ENCODE measurements around the gene UBE2G2. TPM values are rescaled to one million over a fixed set of nuclear protein-coding genes. Genes with fewer than 3 reads are reported as not detected.

Gene UBE2G2
- total RNA-seq, 2 donors from 2014 or later, result 85.2 to 95.6 TPM

GRCh38 chr21:44802396-44803153, 955 bp upstream of the UBE2G2 start:
- Mint-ChIP-seq H3K36me3 (ENCODE audit: insufficient read depth in 2 of 2) (peaks cover 5 to 21% of the 10 kb centered on the region in 2 donors), H3K4me3 (peak overlapping the region; percentile 96 to 99), H3K9me3 (no peaks in the 10 kb centered on the region), H3K4me1 (ENCODE audit: low read depth) (peaks cover 44% of the 10 kb centered on the region), H3K27me3 (ENCODE audit: low read depth) (no peaks in the 10 kb centered on the region), H3K27ac (peak overlapping the region; percentile 80)
- DNase-seq (peak in 1 of 2 donors; percentile 14), ATAC-seq (replicated peaks in 1 of 2) (peak; percentile 9 to 16)

GRCh38 chr21:44800971-44801467, 601 bp downstream of the UBE2G2 start:
- DNase-seq (peak in 1 of 2 donors; percentile 15), ATAC-seq (replicated peaks in 1 of 2) (peak; percentile 48 to 61)
- Mint-ChIP-seq H3K4me3 (peak overlapping the region; percentile 96 to 99), H3K4me1 (ENCODE audit: low read depth) (peaks cover 57% of the 10 kb centered on the region), H3K27ac (peak overlapping the region; percentile 97), H3K27me3 (ENCODE audit: low read depth) (no peaks in the 10 kb centered on the region), H3K9me3 (no peaks in the 10 kb centered on the region), H3K36me3 (ENCODE audit: insufficient read depth in 2 of 2) (peaks cover 7 to 25% of the 10 kb centered on the region in 2 donors)

GRCh38 chr21:44800103-44800502, 1.5 kb downstream of the UBE2G2 start:
- H3K27ac Mint-ChIP-seq, result peak overlapping the region; percentile 97
- H3K4me3 Mint-ChIP-seq, result peak overlapping the region; percentile 96 to 99
- no peak for DNase-seq
- peaks cover 65% of the 10 kb centered on the region for H3K4me1 Mint-ChIP-seq (ENCODE audit: low read depth)
- H3K9me3 Mint-ChIP-seq, result no peaks in the 10 kb centered on the region
- H3K27me3 Mint-ChIP-seq (ENCODE audit: low read depth), result no peaks in the 10 kb centered on the region
- peaks cover 7 to 18% of the 10 kb centered on the region in 2 donors for H3K36me3 Mint-ChIP-seq (ENCODE audit: insufficient read depth in 2 of 2)
- no peak for ATAC-seq (replicated peaks in 1 of 2)

GRCh38 chr21:44799646-44800045, 2.0 kb downstream of the UBE2G2 start:
- no peak for DNase-seq
- Mint-ChIP-seq H3K4me3 (peak overlapping the region; percentile 96 to 99), H3K27ac (peak overlapping the region; percentile 74), H3K4me1 (ENCODE audit: low read depth) (peaks cover 65% of the 10 kb centered on the region), H3K9me3 (no peaks in the 10 kb centered on the region), H3K36me3 (ENCODE audit: insufficient read depth in 2 of 2) (peaks cover 7 to 15% of the 10 kb centered on the region in 2 donors), H3K27me3 (ENCODE audit: low read depth) (no peaks in the 10 kb centered on the region)
- ATAC-seq (replicated peaks in 1 of 2), result no peak

- H3K9me3 Mint-ChIP-seq, result no peaks in the 10 kb centered on the region
- no peak overlapping the region for H3K4me3 Mint-ChIP-seq
- ATAC-seq (replicated peaks in 1 of 2) (no peak), DNase-seq (no peak)
- peaks cover 7 to 17% of the 10 kb centered on the region in 2 donors for H3K36me3 Mint-ChIP-seq (ENCODE audit: insufficient read depth in 2 of 2)
- peaks cover 67% of the 10 kb centered on the region for H3K4me1 Mint-ChIP-seq (ENCODE audit: low read depth)
- no peaks in the 10 kb centered on the region for H3K27me3 Mint-ChIP-seq (ENCODE audit: low read depth)
- peak overlapping the region; percentile 26 for H3K27ac Mint-ChIP-seq
Measured at GRCh38 chr21:44797775-44798174, 3.8 kb downstream of the UBE2G2 start.

- Mint-ChIP-seq H3K27ac (peak overlapping the region; percentile 72), H3K36me3 (ENCODE audit: insufficient read depth in 2 of 2) (peaks cover 11 to 15% of the 10 kb centered on the region in 2 donors), H3K9me3 (no peaks in the 10 kb centered on the region), H3K4me1 (ENCODE audit: low read depth) (peaks cover 73% of the 10 kb centered on the region), H3K4me3 (no peak overlapping the region), H3K27me3 (ENCODE audit: low read depth) (no peaks in the 10 kb centered on the region)
- ATAC-seq (replicated peaks in 1 of 2) (no peak), DNase-seq (no peak)
Measured at GRCh38 chr21:44795342-44795741, 6.3 kb downstream of the UBE2G2 start.

GRCh38 chr21:44793592-44794374, 7.8 kb downstream of the UBE2G2 start:
- Mint-ChIP-seq H3K36me3 (ENCODE audit: insufficient read depth in 2 of 2) (peaks cover 11 to 15% of the 10 kb centered on the region in 2 donors), H3K4me3 (peak overlapping the region in 1 of 2 donors; percentile 19), H3K4me1 (ENCODE audit: low read depth) (peaks cover 70% of the 10 kb centered on the region), H3K9me3 (no peaks in the 10 kb centered on the region), H3K27ac (peak overlapping the region; percentile 68), H3K27me3 (ENCODE audit: low read depth) (no peaks in the 10 kb centered on the region)
- DNase-seq (no peak), ATAC-seq (replicated peaks in 1 of 2) (peak in 1 of 2 donors; percentile 6)

GRCh38 chr21:44792702-44793591, 8.7 kb downstream of the UBE2G2 start:
- Mint-ChIP-seq H3K4me3 (peak overlapping the region in 1 of 2 donors; percentile 19), H3K36me3 (ENCODE audit: insufficient read depth in 2 of 2) (peaks cover 11 to 14% of the 10 kb centered on the region in 2 donors), H3K9me3 (no peaks in the 10 kb centered on the region), H3K27me3 (ENCODE audit: low read depth) (no peaks in the 10 kb centered on the region), H3K27ac (peak overlapping the region; percentile 68), H3K4me1 (ENCODE audit: low read depth) (peaks cover 65% of the 10 kb centered on the region)
- ATAC-seq (replicated peaks in 1 of 2) (peak; percentile 87 to 91), DNase-seq (peak; percentile 46 to 67)

- peaks cover 62% of the 10 kb centered on the region for H3K4me1 Mint-ChIP-seq (ENCODE audit: low read depth)
- no peak for ATAC-seq (replicated peaks in 1 of 2)
Measured at GRCh38 chr21:44791993-44792392, 9.6 kb downstream of the UBE2G2 start.

GRCh38 chr21:44791246-44791645, 10.4 kb downstream of the UBE2G2 start:
- Mint-ChIP-seq H3K27me3 (ENCODE audit: low read depth) (no peaks in the 10 kb centered on the region), H3K4me3 (no peak overlapping the region), H3K27ac (peak overlapping the region; percentile 47), H3K36me3 (ENCODE audit: insufficient read depth in 2 of 2) (peaks cover 8 to 10% of the 10 kb centered on the region in 2 donors), H3K4me1 (ENCODE audit: low read depth) (peaks cover 54% of the 10 kb centered on the region), H3K9me3 (no peaks in the 10 kb centered on the region)
- DNase-seq, result no peak
- ATAC-seq (replicated peaks in 1 of 2), result no peak

More at GRCh38 chr21:44791993-44792392, 9.6 kb downstream of the UBE2G2 start:
- peak overlapping the region; percentile 68 for H3K27ac Mint-ChIP-seq
- H3K36me3 Mint-ChIP-seq (ENCODE audit: insufficient read depth in 2 of 2), result peaks cover 10 to 11% of the 10 kb centered on the region in 2 donors
- no peak overlapping the region for H3K4me3 Mint-ChIP-seq
- DNase-seq, result no peak
- H3K27me3 Mint-ChIP-seq (ENCODE audit: low read depth), result no peaks in the 10 kb centered on the region
- H3K9me3 Mint-ChIP-seq, result no peaks in the 10 kb centered on the region

- Mint-ChIP-seq H3K27me3 (ENCODE audit: low read depth) (no peaks in the 10 kb centered on the region), H3K27ac (no peak overlapping the region), H3K9me3 (no peaks in the 10 kb centered on the region), H3K4me3 (no peak overlapping the region), H3K36me3 (ENCODE audit: insufficient read depth in 2 of 2) (peaks cover 8 to 13% of the 10 kb centered on the region in 2 donors), H3K4me1 (ENCODE audit: low read depth) (peaks cover 51% of the 10 kb centered on the region)
- ATAC-seq (replicated peaks in 1 of 2) (no peak), DNase-seq (no peak)
Measured at GRCh38 chr21:44790368-44790767, 11.3 kb downstream of the UBE2G2 start.

GRCh38 chr21:44789880-44790279, 11.7 kb downstream of the UBE2G2 start:
- H3K4me3 Mint-ChIP-seq, result no peak overlapping the region
- H3K27me3 Mint-ChIP-seq (ENCODE audit: low read depth), result no peaks in the 10 kb centered on the region
- DNase-seq, result no peak
- H3K9me3 Mint-ChIP-seq, result no peaks in the 10 kb centered on the region
- H3K36me3 Mint-ChIP-seq (ENCODE audit: insufficient read depth in 2 of 2), result peaks cover 8 to 13% of the 10 kb centered on the region in 2 donors
- ATAC-seq (replicated peaks in 1 of 2), result no peak
- no peak overlapping the region for H3K27ac Mint-ChIP-seq
- peaks cover 49% of the 10 kb centered on the region for H3K4me1 Mint-ChIP-seq (ENCODE audit: low read depth)

Measured in activated T-cell treated with anti-CD3 and anti-CD28 coated beads, Interleukin-2, amount 50 U/mL, for 72 hours (primary cell).